Epithelial cell of proximal tubule (primary cell): Measurements from ENCODE around the gene GNL3L. TPM values are rescaled to one million over a fixed set of nuclear protein-coding genes. Genes with fewer than 3 reads are reported as not detected.
"Not testable (repeated sequence)": the region's sequence is repeated elsewhere in the genome, so short reads cannot be mapped to it uniquely, and the experiment has no call there.

ENCODE experiments used
- DNase-seq: peaks from one replicate; pipeline ENCODE4 v3.0.0-alpha.2; 2011; ENCODE audit warnings: low read depth
- H3K4me3 ChIP-seq: 2 replicates; pipeline ENCODE4 v1.5.1; 2011; ENCODE audit warnings: low read depth, mild to moderate bottlenecking, low read length
- total RNA-seq: library from RNA; depleted of rRNA; stranded (reverse); fragments of >200 nt; gene quantifications from 2 replicates; pipeline ENCODE4 v1.2.3, GENCODE V29; 2015
- TF ChIP-seq, protein P1 (sequence below): conservative IDR thresholded peaks from 2 replicates; pipeline ENCODE4 v1.5.1; 2012; ENCODE audit warnings: low read depth, mild to moderate bottlenecking, low read length

Gene GNL3L
- total RNA-seq: 21.6 and 23.1 TPM in 2 replicates

DNA sequence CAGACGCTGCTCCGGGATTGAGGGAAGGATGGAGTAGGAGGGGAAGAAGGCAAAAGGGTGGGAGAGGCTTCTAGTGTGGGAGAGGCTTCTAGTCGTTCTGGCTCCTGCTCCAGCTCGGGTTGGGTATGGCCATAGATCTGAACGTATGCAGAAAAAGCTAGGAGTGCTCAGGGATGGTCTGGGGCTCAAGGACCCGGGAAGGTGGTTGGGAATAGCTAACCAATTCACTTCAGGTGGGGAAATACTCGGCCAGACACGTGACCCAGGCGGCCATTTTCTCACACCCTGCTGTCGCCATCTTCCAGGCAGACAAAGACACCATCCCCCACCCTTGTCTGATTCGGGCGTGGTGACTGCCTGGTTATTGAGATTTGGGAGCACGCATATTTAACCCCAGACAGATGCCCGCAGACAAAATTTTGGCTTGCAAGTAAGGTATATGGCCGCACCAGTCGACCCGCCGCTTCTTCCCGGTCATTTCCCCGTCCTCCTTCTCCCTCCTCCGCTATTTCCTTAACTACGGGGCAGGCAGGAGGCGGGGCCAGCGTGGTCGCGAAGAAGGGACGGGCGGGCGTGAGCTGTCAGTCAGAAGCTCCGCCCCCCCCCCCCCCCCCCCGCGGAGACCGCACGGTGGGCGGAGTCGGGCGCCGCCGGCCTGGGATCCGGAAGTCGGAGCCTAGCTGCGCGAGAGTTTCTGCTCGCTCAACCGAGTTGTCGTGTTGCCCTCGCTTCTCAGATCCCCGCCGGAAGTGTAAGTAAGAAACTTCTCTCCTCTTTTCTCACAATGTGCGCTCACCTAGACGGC is at the start of gene GNL3L:
Gene GNL3L, plus strand, starts transcription at position 668 of the 805 bp plus-strand sequence. CDS start 2,348 bp downstream, outside the sequence.
- TF ChIP-seq, protein P1, sequence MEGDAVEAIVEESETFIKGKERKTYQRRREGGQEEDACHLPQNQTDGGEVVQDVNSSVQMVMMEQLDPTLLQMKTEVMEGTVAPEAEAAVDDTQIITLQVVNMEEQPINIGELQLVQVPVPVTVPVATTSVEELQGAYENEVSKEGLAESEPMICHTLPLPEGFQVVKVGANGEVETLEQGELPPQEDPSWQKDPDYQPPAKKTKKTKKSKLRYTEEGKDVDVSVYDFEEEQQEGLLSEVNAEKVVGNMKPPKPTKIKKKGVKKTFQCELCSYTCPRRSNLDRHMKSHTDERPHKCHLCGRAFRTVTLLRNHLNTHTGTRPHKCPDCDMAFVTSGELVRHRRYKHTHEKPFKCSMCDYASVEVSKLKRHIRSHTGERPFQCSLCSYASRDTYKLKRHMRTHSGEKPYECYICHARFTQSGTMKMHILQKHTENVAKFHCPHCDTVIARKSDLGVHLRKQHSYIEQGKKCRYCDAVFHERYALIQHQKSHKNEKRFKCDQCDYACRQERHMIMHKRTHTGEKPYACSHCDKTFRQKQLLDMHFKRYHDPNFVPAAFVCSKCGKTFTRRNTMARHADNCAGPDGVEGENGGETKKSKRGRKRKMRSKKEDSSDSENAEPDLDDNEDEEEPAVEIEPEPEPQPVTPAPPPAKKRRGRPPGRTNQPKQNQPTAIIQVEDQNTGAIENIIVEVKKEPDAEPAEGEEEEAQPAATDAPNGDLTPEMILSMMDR: no peak
- H3K4me3 ChIP-seq: peak within 1 kb of the TSS; percentile 88
- peak; percentile 20 for DNase-seq

DNA sequence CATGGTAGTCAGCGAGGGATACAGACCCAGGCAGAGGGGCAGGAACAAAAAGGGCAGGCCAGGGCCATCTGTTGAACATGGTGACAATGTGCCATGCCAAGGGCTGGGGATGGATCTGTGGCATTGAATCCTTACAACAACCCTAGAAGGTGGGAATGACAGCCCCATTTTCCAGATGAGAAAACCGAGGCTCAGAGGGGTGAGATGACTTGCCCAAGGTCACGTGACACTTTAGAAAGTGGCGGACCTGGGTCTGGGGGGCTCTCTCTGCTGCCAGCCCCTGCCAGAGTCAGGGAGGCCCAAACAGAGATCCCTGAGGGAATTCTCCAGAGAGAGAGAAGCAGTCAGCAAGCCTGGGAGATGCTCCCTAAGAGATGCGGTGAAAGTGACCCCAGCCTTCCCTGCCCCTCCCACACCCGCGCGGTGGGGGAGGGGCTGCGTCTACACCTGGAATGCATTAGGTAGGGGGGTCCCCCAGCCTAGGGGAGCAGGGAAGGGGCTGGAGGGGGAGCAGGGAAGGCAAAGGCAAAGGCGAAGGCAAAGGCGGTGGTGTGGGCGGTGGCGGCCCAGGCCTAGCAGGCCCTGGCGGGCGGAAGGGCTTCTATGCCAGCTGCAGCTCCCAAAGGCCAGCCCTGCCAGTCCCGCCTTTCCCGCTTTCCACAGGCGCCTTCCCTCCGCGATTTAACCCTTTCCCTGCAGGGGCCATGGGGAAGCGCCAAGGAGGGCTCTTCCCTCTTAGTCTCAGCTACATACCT is 47.0 kb upstream of the GNL3L start:
- TF ChIP-seq, protein P1: no peak
- DNase-seq: no peak
- no peak overlapping the region for H3K4me3 ChIP-seq

- DNase-seq: no peak
- TF ChIP-seq, protein P1: no peak
- H3K4me3 ChIP-seq: no peak overlapping the region
Observed at GRCh38 chrX:54483946-54484345, 46.1 kb upstream of the GNL3L start.

DNA sequence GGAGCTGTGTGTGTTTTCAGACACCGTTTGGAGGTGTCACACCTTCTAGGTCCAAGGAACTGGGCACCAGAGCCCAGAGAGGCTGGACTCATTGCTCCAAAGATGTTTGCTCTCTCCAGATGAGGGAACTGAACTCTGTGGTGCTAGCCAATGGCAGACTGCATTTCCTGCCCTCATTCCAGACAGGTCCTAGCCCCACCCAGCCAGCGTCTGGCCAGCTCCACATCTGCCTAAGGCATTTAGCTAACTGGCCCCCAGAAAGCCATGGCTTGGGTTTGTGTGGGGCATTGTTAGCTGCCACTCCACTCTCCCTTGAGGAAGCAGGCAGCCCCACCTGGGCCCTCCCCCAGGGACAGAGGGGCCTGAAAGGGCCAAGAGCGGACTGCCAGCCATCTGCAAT is 45.4 kb upstream of the GNL3L start:
- TF ChIP-seq, protein P1: no peak
- H3K4me3 ChIP-seq: no peak overlapping the region
- no peak for DNase-seq

GRCh38 chrX:54489819-54490218 is 40.2 kb upstream of the GNL3L start:
- H3K4me3 ChIP-seq, DNase-seq: not testable (repeated sequence)

- TF ChIP-seq, protein P1: no peak
Observed at GRCh38 chrX:54492340-54492739, 37.7 kb upstream of the GNL3L start.

GRCh38 chrX:54494166-54494988 is 35.6 kb upstream of the GNL3L start:
- peak overlapping the region; percentile 64 for H3K4me3 ChIP-seq
- DNase-seq: no peak
- TF ChIP-seq, protein P1: no peak

More at GRCh38 chrX:54492340-54492739, 37.7 kb upstream of the GNL3L start:
- DNase-seq: no peak
- no peak overlapping the region for H3K4me3 ChIP-seq
